ENCODE data around the gene KERA.

Gene KERA

GRCh38 chr12:91004872-91005271 is 53.0 kb downstream of the KERA start, which contains the start of gene EPYC:
EPYC (minus strand) TSS chr12:91004972; CDS start chr12:91002565, 2,407 bp downstream.
- Histone ChIP-seq H3K27ac (replicated peaks) (no peak within 1 kb of the TSS), H3K27me3 (ENCODE audit: insufficient read depth, poor library complexity, severe bottlenecking) (no peaks in the 10 kb centered on the region), H3K4me3 (replicated peaks; ENCODE audit: insufficient read depth, low read length) (no peak within 1 kb of the TSS)
- DNase-seq (ENCODE audit: low read depth in 1 of 2, low spot score in 1 of 2), result no peak
- no peak for TF ChIP-seq CTCF (IDR thresholded peaks at IDR 0.05; ENCODE audit: insufficient read depth, low read length)
- no peak for TF ChIP-seq SPI1 (IDR thresholded peaks at IDR 0.05; ENCODE audit: borderline replicate concordance, low read depth)
- TF ChIP-seq, protein P1, sequence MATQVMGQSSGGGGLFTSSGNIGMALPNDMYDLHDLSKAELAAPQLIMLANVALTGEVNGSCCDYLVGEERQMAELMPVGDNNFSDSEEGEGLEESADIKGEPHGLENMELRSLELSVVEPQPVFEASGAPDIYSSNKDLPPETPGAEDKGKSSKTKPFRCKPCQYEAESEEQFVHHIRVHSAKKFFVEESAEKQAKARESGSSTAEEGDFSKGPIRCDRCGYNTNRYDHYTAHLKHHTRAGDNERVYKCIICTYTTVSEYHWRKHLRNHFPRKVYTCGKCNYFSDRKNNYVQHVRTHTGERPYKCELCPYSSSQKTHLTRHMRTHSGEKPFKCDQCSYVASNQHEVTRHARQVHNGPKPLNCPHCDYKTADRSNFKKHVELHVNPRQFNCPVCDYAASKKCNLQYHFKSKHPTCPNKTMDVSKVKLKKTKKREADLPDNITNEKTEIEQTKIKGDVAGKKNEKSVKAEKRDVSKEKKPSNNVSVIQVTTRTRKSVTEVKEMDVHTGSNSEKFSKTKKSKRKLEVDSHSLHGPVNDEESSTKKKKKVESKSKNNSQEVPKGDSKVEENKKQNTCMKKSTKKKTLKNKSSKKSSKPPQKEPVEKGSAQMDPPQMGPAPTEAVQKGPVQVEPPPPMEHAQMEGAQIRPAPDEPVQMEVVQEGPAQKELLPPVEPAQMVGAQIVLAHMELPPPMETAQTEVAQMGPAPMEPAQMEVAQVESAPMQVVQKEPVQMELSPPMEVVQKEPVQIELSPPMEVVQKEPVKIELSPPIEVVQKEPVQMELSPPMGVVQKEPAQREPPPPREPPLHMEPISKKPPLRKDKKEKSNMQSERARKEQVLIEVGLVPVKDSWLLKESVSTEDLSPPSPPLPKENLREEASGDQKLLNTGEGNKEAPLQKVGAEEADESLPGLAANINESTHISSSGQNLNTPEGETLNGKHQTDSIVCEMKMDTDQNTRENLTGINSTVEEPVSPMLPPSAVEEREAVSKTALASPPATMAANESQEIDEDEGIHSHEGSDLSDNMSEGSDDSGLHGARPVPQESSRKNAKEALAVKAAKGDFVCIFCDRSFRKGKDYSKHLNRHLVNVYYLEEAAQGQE (IDR thresholded peaks at IDR 0.05; ENCODE audit: insufficient replicate concordance, low read depth), result no peak
- no peak for TF ChIP-seq POLR2AphosphoS5 (IDR thresholded peaks at IDR 0.05; ENCODE audit: low read depth)
- no peak for TF ChIP-seq GABPA (IDR thresholded peaks at IDR 0.05; ENCODE audit: low read depth)

DNA sequence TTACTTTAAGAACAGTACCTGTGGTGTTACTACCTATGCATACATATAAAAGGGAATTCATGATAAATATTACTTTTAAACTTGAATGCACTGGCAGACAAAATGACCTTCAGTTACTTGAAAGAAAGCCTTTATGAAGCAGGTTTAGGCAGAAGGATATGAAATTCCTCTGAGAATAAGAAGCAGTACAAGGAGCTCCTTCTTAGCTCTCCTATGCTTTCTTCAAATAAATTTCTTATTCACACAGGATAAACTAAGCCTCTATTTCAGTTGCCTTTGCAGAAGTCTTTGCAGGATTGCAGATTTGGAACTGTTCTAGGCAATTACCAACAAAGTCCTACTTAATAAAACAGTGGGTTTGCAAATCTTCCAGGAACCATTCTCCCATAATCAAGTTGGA is 54.1 kb downstream of the KERA start:
- TF ChIP-seq SPI1 (IDR thresholded peaks at IDR 0.05; ENCODE audit: borderline replicate concordance, low read depth) (no peak), POLR2AphosphoS5 (IDR thresholded peaks at IDR 0.05; ENCODE audit: low read depth) (no peak), CTCF (IDR thresholded peaks at IDR 0.05; ENCODE audit: insufficient read depth, low read length) (no peak), GABPA (IDR thresholded peaks at IDR 0.05; ENCODE audit: low read depth) (no peak)
- TF ChIP-seq, protein P1 (IDR thresholded peaks at IDR 0.05; ENCODE audit: insufficient replicate concordance, low read depth), result no peak
- Histone ChIP-seq H3K27me3 (ENCODE audit: insufficient read depth, poor library complexity, severe bottlenecking) (no peaks in the 10 kb centered on the region), H3K4me3 (replicated peaks; ENCODE audit: insufficient read depth, low read length) (no peak overlapping the region), H3K27ac (replicated peaks) (no peak overlapping the region)
- no peak for DNase-seq (ENCODE audit: low read depth in 1 of 2, low spot score in 1 of 2)

GRCh38 chr12:91001306-91001705 is 56.5 kb downstream of the KERA start:
- no peak overlapping the region for H3K4me3 ChIP-seq (replicated peaks; ENCODE audit: insufficient read depth, low read length)
- TF ChIP-seq, protein P1 (IDR thresholded peaks at IDR 0.05; ENCODE audit: insufficient replicate concordance, low read depth), result no peak
- no peak for TF ChIP-seq GABPA (IDR thresholded peaks at IDR 0.05; ENCODE audit: low read depth)
- TF ChIP-seq SPI1 (IDR thresholded peaks at IDR 0.05; ENCODE audit: borderline replicate concordance, low read depth), result no peak
- no peak for TF ChIP-seq POLR2AphosphoS5 (IDR thresholded peaks at IDR 0.05; ENCODE audit: low read depth)
- no peak for TF ChIP-seq CTCF (IDR thresholded peaks at IDR 0.05; ENCODE audit: insufficient read depth, low read length)
- no peaks in the 10 kb centered on the region for H3K27me3 ChIP-seq (ENCODE audit: insufficient read depth, poor library complexity, severe bottlenecking)
- DNase-seq (ENCODE audit: low read depth in 1 of 2, low spot score in 1 of 2), result no peak
- no peak overlapping the region for H3K27ac ChIP-seq (replicated peaks)
